H9 (cell line): ENCODE results near the gene TNRC18. TPM values are rescaled to one million over a fixed set of nuclear protein-coding genes. Genes with fewer than 3 reads are reported as not detected.

Source experiments
- DNase-seq: peaks from one replicate; pipeline ENCODE4 v3.0.0-alpha.2; 2017
- H2AFZ ChIP-seq: one replicate; pipeline ENCODE4 v1.6.1; 2013; ENCODE audit warnings: mild to moderate bottlenecking, low read length, control low read depth, moderate library complexity
- H2AK5ac ChIP-seq: 2 replicates; pipeline ENCODE4 v1.6.1; 2013; ENCODE audit warnings: low read length, control low read depth, mixed read lengths; ENCODE audit not compliant: insufficient read length
- H2BK120ac ChIP-seq: one replicate; pipeline ENCODE4 v1.6.1; 2013; ENCODE audit warnings: low read depth, mild to moderate bottlenecking, low read length, control low read depth, inconsistent platforms; ENCODE audit not compliant: poor library complexity, severe bottlenecking
- H2BK12ac ChIP-seq: 2 replicates; pipeline ENCODE4 v1.6.1; 2013; ENCODE audit warnings: low read length, control low read depth, mixed read lengths, low read depth; ENCODE audit not compliant: insufficient read length
- H2BK15ac ChIP-seq: 2 replicates; pipeline ENCODE4 v1.6.1; 2013; ENCODE audit warnings: low read depth, low read length, control low read depth
- H2BK20ac ChIP-seq: one replicate; pipeline ENCODE4 v1.6.1; 2013; ENCODE audit warnings: low read depth, mild to moderate bottlenecking, low read length, control low read depth, inconsistent platforms; ENCODE audit not compliant: poor library complexity, severe bottlenecking
- H2BK5ac ChIP-seq: 2 replicates; pipeline ENCODE4 v1.6.1; 2013; ENCODE audit warnings: low read length, control low read depth, mixed read lengths; ENCODE audit not compliant: insufficient read length
- H3K14ac ChIP-seq: 2 replicates; pipeline ENCODE4 v1.6.1; 2013; ENCODE audit warnings: low read length, control low read depth; ENCODE audit not compliant: insufficient read depth
- H3K18ac ChIP-seq: 2 replicates; pipeline ENCODE4 v1.6.1; 2013; ENCODE audit warnings: low read depth, mild to moderate bottlenecking, mixed read lengths, low read length, control low read depth; ENCODE audit not compliant: insufficient read length
- H3K23ac ChIP-seq: 2 replicates; pipeline ENCODE4 v1.6.1; 2013; ENCODE audit warnings: low read length, control low read depth, mixed read lengths, low read depth; ENCODE audit not compliant: insufficient read length
- H3K23me2 ChIP-seq: 2 replicates; pipeline ENCODE4 v1.6.1; 2013; ENCODE audit warnings: low read depth, mild to moderate bottlenecking, mixed read lengths, low read length, control low read depth; ENCODE audit not compliant: insufficient read length, poor library complexity, severe bottlenecking
- H3K27ac ChIP-seq: 2 replicates; pipeline ENCODE4 v1.5.1; 2013; ENCODE audit warnings: low read length, control low read depth, mixed read lengths, low read depth; ENCODE audit not compliant: insufficient read length
- H3K27me3 ChIP-seq: 2 replicates; pipeline ENCODE4 v1.6.1; 2013; ENCODE audit warnings: low read length, control low read depth, inconsistent platforms; ENCODE audit not compliant: insufficient read depth
- H3K4ac ChIP-seq: 2 replicates; pipeline ENCODE4 v1.6.1; 2013; ENCODE audit warnings: low read depth, mild to moderate bottlenecking, control low read depth, inconsistent platforms, low read length, moderate library complexity
- H3K4me1 ChIP-seq: 2 replicates; pipeline ENCODE4 v1.6.1; 2013; ENCODE audit warnings: low read length, control low read depth, inconsistent platforms; ENCODE audit not compliant: insufficient read depth
- H3K4me2 ChIP-seq: 2 replicates; pipeline ENCODE4 v1.6.1; 2013; ENCODE audit warnings: low read length, control low read depth, mixed read lengths; ENCODE audit not compliant: insufficient read length, insufficient read depth
- H3K56ac ChIP-seq: 2 replicates; pipeline ENCODE4 v1.6.1; 2013; ENCODE audit warnings: low read depth, mild to moderate bottlenecking, mixed read lengths, low read length, control low read depth; ENCODE audit not compliant: insufficient read length
- H3K79me1 ChIP-seq: 2 replicates; pipeline ENCODE4 v1.6.1; 2013; ENCODE audit warnings: low read depth, mild to moderate bottlenecking, moderate library complexity, low read length, control low read depth, inconsistent platforms; ENCODE audit not compliant: insufficient read depth, poor library complexity, severe bottlenecking
- H3K79me2 ChIP-seq: 2 replicates; pipeline ENCODE4 v1.6.1; 2013; ENCODE audit warnings: low read length, control low read depth, inconsistent platforms; ENCODE audit not compliant: insufficient read depth
- H3K9ac ChIP-seq: 2 replicates; pipeline ENCODE4 v1.6.1; 2013; ENCODE audit warnings: low read length, control low read depth, mixed read lengths; ENCODE audit not compliant: insufficient read length; ENCODE audit errors: extremely low read depth
- H3K9me3 ChIP-seq: one replicate; pipeline ENCODE4 v1.6.1; 2013; ENCODE audit warnings: low read depth, low read length, inconsistent platforms; ENCODE audit not compliant: control insufficient read depth
- H3T11ph ChIP-seq: one replicate; pipeline ENCODE4 v1.6.1; 2013; ENCODE audit warnings: mild to moderate bottlenecking, low read length, control low read depth, inconsistent platforms
- H4K20me1 ChIP-seq: one replicate; pipeline ENCODE4 v1.6.1; 2013; ENCODE audit not compliant: control insufficient read depth, insufficient read length, insufficient read depth
- H4K5ac ChIP-seq: 2 replicates; pipeline ENCODE4 v1.6.1; 2013; ENCODE audit warnings: low read depth, mild to moderate bottlenecking, mixed read lengths, low read length, control low read depth; ENCODE audit not compliant: insufficient read length
- H4K8ac ChIP-seq: replicated peaks from 2 replicates; pipeline ENCODE4 v1.6.1; 2013; ENCODE audit warnings: low read length, control low read depth, mixed read lengths, low read depth; ENCODE audit not compliant: insufficient read length
- H4K91ac ChIP-seq: 2 replicates; pipeline ENCODE4 v1.6.1; 2013; ENCODE audit warnings: low read depth, mild to moderate bottlenecking, moderate library complexity, mixed read lengths, low read length, control low read depth; ENCODE audit not compliant: insufficient read length
- H3K27ac Mint-ChIP-seq, 3 experiments: 2 replicates in 2 of 3; 3 replicates in 1 of 3; pipeline ENCODE4 v1.8.0; 2020 to 2021; ENCODE audit warnings: mixed read lengths in 3 of 3, mild to moderate bottlenecking in 1 of 3, moderate library complexity in 1 of 3
- H3K27me3 Mint-ChIP-seq: 2 replicates; pipeline ENCODE4 v1.8.0; 2021; ENCODE audit warnings: low read depth, mild to moderate bottlenecking, moderate library complexity, mixed read lengths
- H3K36me3 Mint-ChIP-seq, 3 experiments: 2 replicates in 2 of 3; 3 replicates in 1 of 3; pipeline ENCODE4 v1.8.0; 2020 to 2021; ENCODE audit warnings: low read depth in 3 of 3, mixed read lengths in 3 of 3; ENCODE audit not compliant: insufficient read depth in 1 of 3
- H3K4me1 Mint-ChIP-seq, 2 experiments: 2 replicates each; pipeline ENCODE4 v1.8.0; 2020; ENCODE audit warnings: mixed read lengths in 2 of 2
- H3K4me3 Mint-ChIP-seq, 2 experiments: 2 replicates in 1 of 2; 3 replicates in 1 of 2; pipeline ENCODE4 v1.8.0; 2020 to 2021; ENCODE audit warnings: mild to moderate bottlenecking in 2 of 2, mixed read lengths in 2 of 2, moderate library complexity in 1 of 2
- H3K9me3 Mint-ChIP-seq, 2 experiments: 2 replicates in 1 of 2; 3 replicates in 1 of 2; pipeline ENCODE4 v1.8.0; 2020; ENCODE audit warnings: mild to moderate bottlenecking in 2 of 2, mixed read lengths in 2 of 2, moderate library complexity in 1 of 2
- CTCF ChIP-seq: fragments of 200-600 bp; sonication (generic); conservative IDR thresholded peaks from 3 replicates; pipeline ENCODE4 v1.8.0; 2021; ENCODE audit warnings: antibody characterized with exemption, mild to moderate bottlenecking
- WGBS: extraction: QIAGEN DNeasy Blood & Tissue Kit; methylation state at CpG from one replicate; pipeline ENCODE4 v1.1.7; 2013; ENCODE audit warnings: missing lambda C conversion rate, low lambda C conversion rate, mixed read lengths; ENCODE audit not compliant: insufficient read length; ENCODE audit errors: extremely low coverage; 5-methylcytosine and 5-hydroxymethylcytosine counted together
- total RNA-seq: library from RNA; stranded (reverse); gene quantifications from 2 replicates; pipeline ENCODE4 v1.2.1, GENCODE V29; 2021

TNRC18 gene
- total RNA-seq, 1 experiment from 2014 or later = 21.2 TPM

DNA sequence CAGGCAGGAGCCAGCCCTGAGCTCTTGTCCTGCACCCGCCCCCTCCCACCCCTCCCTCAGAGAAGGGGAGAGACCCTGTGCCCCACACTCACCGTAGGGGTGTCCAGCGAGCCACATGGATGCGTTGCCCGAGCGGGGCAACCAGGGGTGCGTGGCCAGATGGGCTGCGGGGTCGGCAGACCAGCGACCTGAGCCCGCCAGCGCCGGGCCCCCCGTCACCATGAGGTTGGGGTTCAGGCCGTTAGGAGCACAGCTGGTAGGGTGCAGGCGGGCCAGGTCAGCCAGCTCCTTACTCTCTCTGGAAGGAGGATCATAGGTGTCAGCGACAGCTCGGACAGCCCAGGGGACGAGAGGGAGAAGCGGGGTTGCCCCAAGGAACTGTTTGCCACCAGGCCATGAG, 46.4 kb downstream of the TNRC18 start:
- H3K9me3 Mint-ChIP-seq = no peaks in the 10 kb centered on the region
- no peak overlapping the region for H3K4me2 ChIP-seq
- no peaks in the 10 kb centered on the region for H3K23me2 ChIP-seq
- no peak overlapping the region for H2BK20ac ChIP-seq
- no peak overlapping the region for H4K91ac ChIP-seq
- H3K23ac ChIP-seq = no peak overlapping the region
- peaks cover 3% of the 10 kb centered on the region; the same call in 1 of the 2 replicates for H3K4me1 ChIP-seq
- no peak overlapping the region for H2BK5ac ChIP-seq
- H2BK15ac ChIP-seq = no peak overlapping the region
- H3K4me1 Mint-ChIP-seq = peaks cover 2 to 5% of the 10 kb centered on the region in 2 experiments; a peak in 2 of 4 replicates
- H2AK5ac ChIP-seq = no peak overlapping the region
- no peak overlapping the region for H2BK120ac ChIP-seq
- no peak overlapping the region; the same call in 1 of the 2 replicates for H3K14ac ChIP-seq
- H2BK12ac ChIP-seq = no peak overlapping the region
- no peak overlapping the region for H3K56ac ChIP-seq
- DNase-seq = no peak
- peaks cover 0 to 4% (median 0%) of the 10 kb centered on the region in 3 experiments; a peak in 3 of 7 replicates for H3K36me3 Mint-ChIP-seq
- no peaks in the 10 kb centered on the region for H3K27me3 ChIP-seq
- no peak overlapping the region for H3K9ac ChIP-seq
- H3K79me2 ChIP-seq = no peaks in the 10 kb centered on the region
- TF ChIP-seq CTCF = no peak
- no peak overlapping the region for H3K27ac ChIP-seq
- no peaks in the 10 kb centered on the region for H3K9me3 ChIP-seq
- WGBS = no CpG with 5 or more reads among the region's 20 CpGs
- no peak overlapping the region for H3T11ph ChIP-seq
- H3K18ac ChIP-seq = no peak overlapping the region
- H3K27ac Mint-ChIP-seq = no peak overlapping the region; a peak in 1 of 7 replicates
- H3K79me1 ChIP-seq = no peaks in the 10 kb centered on the region
- H4K20me1 ChIP-seq = no peaks in the 10 kb centered on the region
- H3K27me3 Mint-ChIP-seq = no peaks in the 10 kb centered on the region; the same call in 1 of the 2 replicates
- H4K8ac ChIP-seq = no peak overlapping the region
- H3K4ac ChIP-seq = no peak overlapping the region
- H2AFZ ChIP-seq = no peak overlapping the region
- no peak overlapping the region for H3K4me3 Mint-ChIP-seq
- no peak overlapping the region for H4K5ac ChIP-seq
